Panc1 (cell line): ENCODE measurements around the gene CHRM4.

ENCODE experiments used
- CTCF ChIP-seq: fragments of 450-650 bp; IDR thresholded peaks from 2 replicates; pipeline ENCODE4 v1.5.1; 2017; ENCODE audit warnings: mild to moderate bottlenecking
- TCF7L2 ChIP-seq: IDR thresholded peaks from 2 replicates; pipeline ENCODE4 v1.6.1; 2011; ENCODE audit warnings: mild to moderate bottlenecking, low read depth, low read length, inconsistent platforms

GRCh38 chr11:46436113-46436512 lies 44.5 kb upstream of the CHRM4 start:
- TF ChIP-seq CTCF (no peak), TCF7L2 (no peak)
